Mesenchymal stem cell (in vitro differentiated cells and primary cell): ENCODE data around the gene C5orf47.
A peak's percentile ranks its signal among the peaks of the same experiment; 100 is the strongest.
"Not testable (repeated sequence)": the region's sequence is repeated elsewhere in the genome, so short reads cannot be mapped to it uniquely, and the experiment has no call there.

Source experiments
- DNase-seq: peaks from one replicate; pipeline ENCODE4 v3.0.0-alpha.2; 2013
- H2AFZ ChIP-seq: one replicate; pipeline ENCODE4 v1.6.1; 2013; ENCODE audit warnings: low read depth, mild to moderate bottlenecking, control low read depth, inconsistent platforms, low read length, moderate library complexity
- H2AK5ac ChIP-seq: 2 replicates; pipeline ENCODE4 v1.6.1; 2013; ENCODE audit warnings: low read length, moderate library complexity, mild to moderate bottlenecking, inconsistent platforms; ENCODE audit not compliant: severe bottlenecking
- H2BK120ac ChIP-seq: one replicate; pipeline ENCODE4 v1.6.1; 2013; ENCODE audit warnings: low read depth, mild to moderate bottlenecking, inconsistent platforms, low read length, moderate library complexity
- H2BK12ac ChIP-seq, 2 experiments: one replicate each; pipeline ENCODE4 v1.6.1; 2013; ENCODE audit warnings: inconsistent platforms in 2 of 2, low read length in 2 of 2, mild to moderate bottlenecking in 2 of 2, moderate library complexity in 2 of 2, control low read depth in 1 of 2
- H2BK15ac ChIP-seq: one replicate; pipeline ENCODE4 v1.6.1; 2013; ENCODE audit warnings: mild to moderate bottlenecking, low read depth, inconsistent platforms; ENCODE audit not compliant: poor library complexity, severe bottlenecking
- H2BK5ac ChIP-seq: 2 replicates; pipeline ENCODE4 v1.6.1; 2013; ENCODE audit warnings: low read depth, mild to moderate bottlenecking, low read length, control low read depth, inconsistent platforms; ENCODE audit not compliant: poor library complexity, severe bottlenecking
- H3K14ac ChIP-seq, 2 experiments: one replicate each; pipeline ENCODE4 v1.6.1; 2013; ENCODE audit warnings: inconsistent platforms in 2 of 2, low read length in 2 of 2, control low read depth in 1 of 2, mild to moderate bottlenecking in 1 of 2, moderate library complexity in 1 of 2
- H3K18ac ChIP-seq, 2 experiments: one replicate each; pipeline ENCODE4 v1.6.1; 2013; ENCODE audit warnings: inconsistent platforms in 2 of 2, low read length in 2 of 2, control low read depth in 1 of 2, low read depth in 1 of 2, mild to moderate bottlenecking in 1 of 2
- H3K23ac ChIP-seq, 2 experiments: one replicate each; pipeline ENCODE4 v1.6.1; 2013; ENCODE audit warnings: inconsistent platforms in 2 of 2, low read length in 2 of 2, mild to moderate bottlenecking in 2 of 2, moderate library complexity in 2 of 2, control low read depth in 1 of 2
- H3K27ac ChIP-seq: 2 replicates; pipeline ENCODE4 v1.5.1; 2013; ENCODE audit warnings: mild to moderate bottlenecking, moderate library complexity, low read length, control low read depth, inconsistent platforms; ENCODE audit not compliant: poor library complexity, severe bottlenecking
- H3K27me3 ChIP-seq, 2 experiments: 2 replicates each; pipeline versions ENCODE4 v1.6.1 to v1.7.0; 2013; ENCODE audit warnings: low read length in 2 of 2, mild to moderate bottlenecking in 2 of 2, moderate library complexity in 2 of 2, control low read depth in 1 of 2, inconsistent platforms in 1 of 2; ENCODE audit not compliant: control insufficient read depth in 1 of 2, insufficient read depth in 1 of 2
- H3K36me3 ChIP-seq, 2 experiments: 2 replicates each; pipeline versions ENCODE4 v1.6.1 to v1.7.0; 2013; ENCODE audit warnings: low read length in 2 of 2, control low read depth in 1 of 2, inconsistent platforms in 1 of 2, low read depth in 1 of 2, mild to moderate bottlenecking in 1 of 2; ENCODE audit not compliant: insufficient read depth in 2 of 2, control insufficient read depth in 1 of 2
- H3K4ac ChIP-seq, 2 experiments: one replicate each; pipeline ENCODE4 v1.6.1; 2013; ENCODE audit warnings: inconsistent platforms in 2 of 2, low read length in 2 of 2, mild to moderate bottlenecking in 2 of 2, moderate library complexity in 2 of 2, control low read depth in 1 of 2, low read depth in 1 of 2
- H3K4me1 ChIP-seq: 2 replicates; pipeline ENCODE4 v1.6.1; 2013; ENCODE audit warnings: low read depth, low read length, control low read depth; ENCODE audit not compliant: control insufficient read depth, insufficient read depth
- H3K4me2 ChIP-seq: 2 replicates; pipeline ENCODE4 v1.6.1; 2013; ENCODE audit warnings: low read length, mild to moderate bottlenecking, inconsistent platforms; ENCODE audit not compliant: poor library complexity, severe bottlenecking
- H3K4me3 ChIP-seq, 2 experiments: 2 replicates each; pipeline versions ENCODE4 v1.5.1 to v1.7.0; 2013; ENCODE audit warnings: low read length in 2 of 2, mild to moderate bottlenecking in 2 of 2, control low read depth in 1 of 2, low read depth in 1 of 2; ENCODE audit not compliant: insufficient read depth in 1 of 2
- H3K79me1 ChIP-seq: replicated peaks from 2 replicates; pipeline ENCODE4 v1.6.1; 2013; ENCODE audit warnings: mild to moderate bottlenecking, control low read depth, low read length, inconsistent platforms; ENCODE audit not compliant: poor library complexity, severe bottlenecking
- H3K9ac ChIP-seq: 2 replicates; pipeline ENCODE4 v1.7.0; 2013; ENCODE audit warnings: mild to moderate bottlenecking, low read length, moderate library complexity
- H3K9me3 ChIP-seq: 2 replicates; pipeline ENCODE4 v1.7.0; 2013; ENCODE audit warnings: mild to moderate bottlenecking, low read length; ENCODE audit not compliant: control insufficient read depth
- H4K8ac ChIP-seq: one replicate; pipeline ENCODE4 v1.6.1; 2013; ENCODE audit warnings: inconsistent platforms, mild to moderate bottlenecking, low read length, moderate library complexity
- H4K91ac ChIP-seq: one replicate; pipeline ENCODE4 v1.6.1; 2013; ENCODE audit warnings: mild to moderate bottlenecking, low read length, inconsistent platforms
- WGBS: methylation state at CpG from one replicate; pipeline ENCODE4 v1.1.7; 2013; ENCODE audit warnings: mixed read lengths; 5-methylcytosine and 5-hydroxymethylcytosine counted together

The C5orf47 gene

DNA sequence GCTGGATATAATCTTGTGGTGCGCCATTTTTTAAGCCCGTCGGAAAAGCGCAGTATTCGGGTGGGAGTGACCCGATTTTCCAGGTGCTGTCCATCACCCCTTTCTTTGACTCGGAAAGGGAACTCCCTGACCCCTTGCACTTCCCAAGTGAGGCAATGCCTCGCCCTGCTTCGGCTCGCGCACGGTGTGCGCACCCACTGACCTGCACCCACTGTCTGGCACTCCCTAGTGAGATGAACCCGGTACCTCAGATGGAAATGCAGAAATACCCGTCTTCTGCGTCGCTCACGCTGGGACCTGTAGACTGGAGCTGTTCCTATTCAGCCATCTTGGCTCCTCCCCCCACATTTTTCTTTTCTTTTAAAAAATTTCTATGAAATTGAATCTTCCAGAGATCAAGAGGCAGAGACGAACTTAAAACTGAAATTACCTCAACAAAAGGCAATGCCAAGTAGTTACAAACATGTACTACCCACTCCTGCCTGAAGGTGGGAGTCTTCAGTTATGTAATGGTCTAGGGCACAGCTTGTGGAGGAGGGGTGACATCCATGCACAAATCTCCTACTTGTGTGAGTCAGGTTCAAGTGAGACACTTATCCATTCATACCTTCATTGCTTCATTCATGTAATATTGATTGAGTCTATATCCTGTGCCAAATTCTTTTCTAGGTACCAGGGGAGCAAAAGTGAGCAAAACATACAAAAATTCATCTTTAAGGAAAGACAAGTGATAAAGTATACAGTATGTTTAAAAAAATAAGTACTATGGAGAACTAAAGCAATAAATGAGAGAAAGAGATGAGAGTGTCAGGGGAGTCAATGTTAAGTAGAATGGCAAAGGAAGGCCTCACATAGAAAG is 31.3 kb downstream of the C5orf47 start:
- not testable (repeated sequence) for H3K23ac ChIP-seq, H3K4me3 ChIP-seq, H4K8ac ChIP-seq, H3K4me1 ChIP-seq, H4K91ac ChIP-seq, H3K9ac ChIP-seq, H2AK5ac ChIP-seq, H3K18ac ChIP-seq, H2BK15ac ChIP-seq, H3K14ac ChIP-seq, H3K79me1 ChIP-seq, H3K9me3 ChIP-seq, H2AFZ ChIP-seq, H3K4me2 ChIP-seq, H3K27ac ChIP-seq, H3K36me3 ChIP-seq, H2BK12ac ChIP-seq, H2BK5ac ChIP-seq, H2BK120ac ChIP-seq, H3K4ac ChIP-seq
- peak; percentile 46 for DNase-seq
- 84% methylated on average over 6 of the region's 19 CpGs for WGBS
- peaks cover 14 to 19% of the 10 kb centered on the region in 2 experiments for H3K27me3 ChIP-seq

DNA sequence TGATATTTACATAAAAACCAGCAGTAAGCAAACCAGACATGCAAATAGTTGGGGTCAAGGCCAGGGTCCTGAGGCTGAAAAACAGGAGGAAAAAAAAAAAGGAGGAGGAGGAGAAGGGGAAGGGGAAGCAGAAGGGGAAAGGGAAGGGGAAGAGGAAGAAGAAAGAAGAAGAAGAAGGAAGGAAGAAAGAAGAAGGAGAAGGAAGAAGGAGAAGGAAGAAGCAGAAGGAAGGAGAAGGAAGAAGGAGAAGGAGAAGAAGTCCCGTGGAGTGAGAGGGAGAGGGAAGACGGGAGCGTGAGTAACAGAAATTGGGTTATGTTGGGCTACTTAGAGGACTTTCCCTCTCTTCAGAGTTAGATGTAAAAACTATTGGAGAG is 31.9 kb downstream of the C5orf47 start:
- Histone ChIP-seq H2BK120ac (no peak overlapping the region), H3K4me1 (no peaks in the 10 kb centered on the region), H3K27me3 (peaks cover 14 to 19% of the 10 kb centered on the region in 2 experiments), H2BK5ac (no peak overlapping the region), H3K4ac (no peak overlapping the region), H3K36me3 (no peaks in the 10 kb centered on the region), H2AK5ac (no peak overlapping the region), H3K9me3 (no peaks in the 10 kb centered on the region), H2AFZ (no peak overlapping the region), H3K9ac (no peak overlapping the region), H4K91ac (no peak overlapping the region), H2BK15ac (no peak overlapping the region), H3K4me2 (no peak overlapping the region), H3K79me1 (no peaks in the 10 kb centered on the region), H2BK12ac (no peak overlapping the region), H4K8ac (no peak overlapping the region), H3K27ac (no peak overlapping the region), H3K4me3 (no peak overlapping the region), H3K14ac (no peak overlapping the region), H3K23ac (no peak overlapping the region), H3K18ac (no peak overlapping the region)
- DNase-seq, result no peak
- WGBS, result 93% methylated on average over 3 of the region's 3 CpGs

DNA sequence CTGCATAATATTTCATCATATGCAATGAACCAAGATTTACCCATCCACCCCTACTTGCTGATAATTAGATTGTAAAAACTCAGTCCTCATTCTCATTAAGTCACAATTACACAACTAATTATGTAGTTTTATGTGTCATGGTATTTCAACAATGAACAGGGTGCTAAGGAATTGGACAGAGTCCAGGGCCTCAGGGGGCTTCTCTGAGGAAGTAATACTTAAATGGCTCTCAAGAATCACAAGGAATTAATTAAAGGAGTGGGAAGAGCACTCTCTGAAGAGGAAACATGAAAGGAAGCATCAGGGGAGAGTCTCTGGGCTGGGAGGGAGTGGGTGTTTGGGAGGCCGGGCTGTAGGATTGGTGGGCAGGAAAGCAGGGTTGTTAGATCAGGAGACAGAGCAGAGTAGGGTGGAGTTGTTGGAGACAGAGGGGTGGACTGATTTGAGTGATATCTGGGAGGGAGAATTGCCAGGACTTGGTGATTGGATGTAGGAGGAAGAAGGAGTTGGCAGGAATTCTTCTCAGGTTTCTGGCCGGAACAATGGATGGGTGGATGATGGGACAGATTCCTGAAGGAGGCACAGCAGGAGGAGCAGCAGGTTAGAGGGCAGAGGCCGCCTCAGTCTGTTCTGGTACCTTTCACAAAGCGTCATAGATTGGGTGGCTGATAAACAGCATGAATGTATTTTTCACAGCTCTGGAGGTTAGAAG is 33.6 kb downstream of the C5orf47 start:
- Histone ChIP-seq H3K9me3 (no peaks in the 10 kb centered on the region), H4K91ac (no peak overlapping the region), H3K36me3 (no peaks in the 10 kb centered on the region), H3K9ac (no peak overlapping the region), H3K4me2 (no peak overlapping the region), H3K18ac (no peak overlapping the region), H3K27me3 (peaks cover 14 to 19% of the 10 kb centered on the region in 2 experiments), H2AK5ac (no peak overlapping the region), H2BK15ac (no peak overlapping the region), H3K79me1 (no peaks in the 10 kb centered on the region), H2BK5ac (no peak overlapping the region), H3K4ac (no peak overlapping the region), H2BK12ac (no peak overlapping the region), H3K27ac (no peak overlapping the region), H3K14ac (no peak overlapping the region), H3K4me1 (no peaks in the 10 kb centered on the region), H3K23ac (no peak overlapping the region), H4K8ac (no peak overlapping the region), H2BK120ac (no peak overlapping the region), H2AFZ (no peak overlapping the region), H3K4me3 (no peak overlapping the region)
- whole genome bisulfite sequencing, result 66% methylated on average over 4 of the region's 4 CpGs
- no peak for DNase-seq

DNA sequence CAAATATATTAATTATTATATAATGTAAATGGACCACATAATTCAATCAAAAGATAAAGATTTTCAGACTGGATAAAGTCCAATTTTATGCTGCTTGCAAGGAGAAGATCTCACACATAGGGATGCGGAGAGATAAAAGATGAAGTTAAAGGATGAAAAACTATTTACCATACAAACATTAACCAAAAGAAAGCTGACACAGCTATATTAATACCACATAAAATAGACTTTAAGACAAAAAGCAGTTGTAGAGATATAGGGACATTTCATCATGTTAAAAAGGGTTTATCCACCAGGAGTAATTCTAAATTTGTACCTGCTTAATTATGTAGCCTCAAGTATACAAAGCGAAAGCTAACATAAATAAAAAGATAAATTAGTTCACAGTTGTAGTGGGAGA is 41.3 kb downstream of the C5orf47 start:
- no peak for DNase-seq
- Histone ChIP-seq H3K27ac (no peak overlapping the region), H3K9ac (no peak overlapping the region), H3K27me3 (no peaks in the 10 kb centered on the region), H3K4me2 (no peak overlapping the region), H2AK5ac (no peak overlapping the region), H4K8ac (no peak overlapping the region), H2BK15ac (no peak overlapping the region), H3K36me3 (no peaks in the 10 kb centered on the region), H2BK12ac (no peak overlapping the region), H3K14ac (no peak overlapping the region), H3K23ac (no peak overlapping the region), H3K4me3 (no peak overlapping the region), H3K4ac (no peak overlapping the region), H3K79me1 (no peaks in the 10 kb centered on the region), H2BK120ac (no peak overlapping the region), H2AFZ (no peak overlapping the region), H3K4me1 (no peaks in the 10 kb centered on the region), H4K91ac (no peak overlapping the region), H2BK5ac (no peak overlapping the region), H3K9me3 (peaks cover 10% of the 10 kb centered on the region), H3K18ac (no peak overlapping the region)
- WGBS, result no CpG with 5 or more reads among the region's 2 CpGs
